ENCODE measurements around the gene CCDC122.

- TF ChIP-seq POLR2AphosphoS5 (IDR thresholded peaks at IDR 0.05; ENCODE audit: borderline replicate concordance, low read depth, low read length) = no peak
- no peak for TF ChIP-seq EZH2 (IDR thresholded peaks at IDR 0.05)
- no peak for TF ChIP-seq FOXP2 (optimal IDR thresholded peaks at IDR 0.05; ENCODE audit: control extremely low read depth, extremely low read length, insufficient read depth)
These were observed 73.8 kb downstream of the CCDC122 start for GRCh38 chr13:43805681-43806128.
